HG02571 (cell line): ENCODE results near the gene AFF3.
"Not testable (repeated sequence)": the region's sequence is repeated elsewhere in the genome, so short reads cannot be mapped to it uniquely, and the experiment has no call there.

Experiments used
- ATAC-seq: cut with Tn5 transposase; IDR thresholded peaks from one replicate; pipeline ENCODE4 v1.9.1; 2021; ENCODE audit warnings: mild to moderate bottlenecking, moderate library complexity; ENCODE audit not compliant: unreplicated experiment

AFF3 gene

DNA sequence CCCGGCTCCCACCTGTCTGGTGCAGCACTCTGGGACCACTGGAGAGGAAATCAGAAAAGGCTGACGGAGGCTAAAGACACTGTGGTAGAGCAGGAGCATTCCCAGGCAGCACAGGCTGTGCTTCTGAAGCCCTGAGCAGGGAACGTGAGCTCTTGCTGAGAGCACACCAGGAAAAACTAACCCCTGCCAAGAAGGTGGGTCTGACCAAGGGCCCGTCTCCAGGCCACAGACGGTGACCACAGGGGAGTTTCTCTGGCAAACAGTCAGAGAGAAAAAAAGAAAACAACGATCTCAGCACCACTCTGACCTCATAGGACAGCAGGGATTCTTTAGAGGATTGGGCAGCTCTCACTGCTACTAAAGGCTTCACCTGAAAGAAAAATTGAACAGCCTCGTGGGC lies 201.4 kb downstream of the AFF3 start:
- ATAC-seq: no peak

DNA sequence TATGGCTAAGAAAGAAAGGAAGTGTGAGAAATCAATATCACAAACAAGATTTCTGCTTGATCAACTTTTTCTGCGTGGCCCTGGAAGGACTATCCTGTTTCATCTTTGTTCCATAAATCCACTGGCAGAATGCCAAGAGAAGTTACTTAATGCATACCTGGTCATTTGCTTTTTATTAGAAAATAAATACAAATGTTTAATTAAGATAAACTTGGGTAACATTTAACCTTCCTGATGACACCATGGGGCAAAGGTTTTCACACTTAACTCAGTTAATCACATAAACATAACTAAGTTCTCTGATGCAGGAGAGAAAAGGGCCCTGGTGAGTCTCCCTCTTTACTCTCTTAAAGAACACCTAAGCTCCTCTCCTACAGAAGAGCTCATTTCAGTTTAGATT lies 203.3 kb downstream of the AFF3 start:
- ATAC-seq: no peak

DNA sequence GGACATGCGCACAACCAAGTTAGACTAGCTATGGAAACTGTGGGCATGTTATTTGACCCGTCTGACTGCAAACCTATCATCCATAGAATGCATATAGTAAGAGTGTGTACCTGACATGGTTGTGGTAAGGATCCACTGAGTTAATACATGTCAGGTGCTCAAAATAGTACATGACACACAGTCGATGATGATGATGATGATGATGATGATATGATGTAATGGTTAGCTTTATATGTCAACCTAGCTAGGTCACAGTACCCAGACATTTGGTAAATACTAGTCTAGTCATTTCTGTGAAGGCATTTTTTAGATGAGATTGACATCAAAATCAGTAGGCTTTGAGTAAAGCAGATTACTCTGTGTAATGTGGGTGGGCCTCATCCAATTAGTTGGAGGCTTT lies 204.1 kb downstream of the AFF3 start:
- ATAC-seq: no peak

DNA sequence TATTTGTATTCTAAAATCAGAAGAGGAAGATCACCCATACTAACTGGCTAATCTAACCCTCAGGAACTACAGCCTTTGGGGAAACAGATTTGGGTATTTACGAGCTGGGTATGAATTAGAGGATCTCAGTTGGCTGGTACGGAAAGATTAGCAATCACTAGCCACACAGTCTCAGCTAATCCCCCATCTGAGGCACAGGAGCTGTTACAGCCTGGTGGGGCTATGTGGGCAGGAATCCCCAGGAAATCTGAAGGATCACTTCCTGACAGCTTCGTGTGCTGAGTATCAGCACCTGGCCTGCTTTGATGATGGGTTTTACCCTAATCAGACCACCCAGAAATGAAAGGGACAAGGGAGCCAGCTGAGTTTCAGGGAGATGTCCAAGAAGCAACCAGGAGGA lies 206.3 kb downstream of the AFF3 start:
- ATAC-seq: no peak

DNA sequence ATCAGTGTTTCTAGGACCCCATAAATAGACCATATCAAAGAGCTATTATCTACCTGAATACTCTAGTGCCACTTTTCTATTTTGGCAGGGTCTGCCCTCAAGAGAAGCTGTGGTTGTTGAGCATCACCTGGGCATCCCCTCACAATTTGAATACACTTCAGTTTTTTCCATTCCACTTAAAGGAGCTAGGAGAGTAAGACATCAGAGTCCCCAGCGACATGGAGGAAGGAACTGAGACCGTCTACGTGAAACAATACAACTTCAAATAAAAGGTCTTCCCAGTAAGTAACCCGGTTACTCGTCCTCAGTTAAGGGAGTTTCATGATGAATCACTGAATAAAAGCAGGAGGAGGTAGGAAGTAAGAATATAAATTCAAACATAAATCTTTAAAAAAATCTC lies 206.7 kb downstream of the AFF3 start:
- ATAC-seq: no peak

DNA sequence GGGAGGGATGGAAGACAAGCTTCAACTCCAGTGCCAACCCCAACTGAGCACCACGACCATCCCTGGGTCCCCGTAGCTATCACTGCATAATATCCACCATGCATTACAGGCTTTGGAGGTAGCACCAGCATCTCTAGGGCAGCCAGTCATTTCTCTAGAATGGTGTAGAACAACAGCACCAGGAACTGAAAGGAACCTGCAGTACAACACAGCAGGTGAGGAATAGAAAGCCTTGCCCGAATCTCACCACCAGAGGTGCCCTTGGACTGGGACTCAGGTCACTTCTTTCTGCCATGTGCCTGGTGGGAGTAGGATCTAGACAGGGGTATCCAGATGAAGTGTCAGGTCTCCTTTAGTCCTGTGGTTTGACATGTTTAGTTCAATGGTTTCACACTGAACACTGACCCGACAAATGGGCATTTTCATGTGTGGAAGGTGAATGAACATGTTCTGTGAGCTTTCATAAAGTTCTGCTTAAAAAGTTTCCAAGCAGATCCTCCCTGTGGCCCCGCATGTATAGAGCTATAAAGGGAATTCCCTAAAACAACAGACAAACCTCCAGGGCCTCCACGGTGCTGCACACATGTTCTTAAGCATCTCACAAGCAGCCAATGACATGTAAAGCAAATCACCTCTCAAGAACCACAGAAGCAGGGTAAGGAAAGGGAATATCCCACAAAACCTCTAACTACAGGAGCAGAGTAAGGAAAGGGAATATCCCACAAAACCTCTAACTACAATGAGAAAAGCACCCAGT lies 208.3 kb downstream of the AFF3 start:
- ATAC-seq: no peak

DNA sequence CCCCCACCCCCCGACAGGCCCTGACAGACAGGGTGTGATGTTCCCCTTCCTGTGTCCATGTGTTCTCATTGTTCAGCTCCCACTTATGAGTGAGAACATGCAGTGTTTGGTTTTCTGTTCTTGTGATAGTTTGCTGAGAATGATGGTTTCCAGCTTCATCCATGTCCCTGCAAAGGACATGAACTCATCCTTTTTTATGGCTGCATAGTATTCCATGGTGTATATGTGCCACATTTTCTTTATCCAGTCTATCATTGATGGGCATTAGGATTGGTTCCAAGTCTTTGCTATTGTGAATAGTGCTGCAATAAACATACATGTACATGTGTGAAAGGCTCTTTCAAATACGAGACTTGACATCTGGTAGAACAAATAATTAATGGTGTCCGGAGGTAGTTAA lies 208.9 kb downstream of the AFF3 start:
- ATAC-seq: not testable (repeated sequence)

DNA sequence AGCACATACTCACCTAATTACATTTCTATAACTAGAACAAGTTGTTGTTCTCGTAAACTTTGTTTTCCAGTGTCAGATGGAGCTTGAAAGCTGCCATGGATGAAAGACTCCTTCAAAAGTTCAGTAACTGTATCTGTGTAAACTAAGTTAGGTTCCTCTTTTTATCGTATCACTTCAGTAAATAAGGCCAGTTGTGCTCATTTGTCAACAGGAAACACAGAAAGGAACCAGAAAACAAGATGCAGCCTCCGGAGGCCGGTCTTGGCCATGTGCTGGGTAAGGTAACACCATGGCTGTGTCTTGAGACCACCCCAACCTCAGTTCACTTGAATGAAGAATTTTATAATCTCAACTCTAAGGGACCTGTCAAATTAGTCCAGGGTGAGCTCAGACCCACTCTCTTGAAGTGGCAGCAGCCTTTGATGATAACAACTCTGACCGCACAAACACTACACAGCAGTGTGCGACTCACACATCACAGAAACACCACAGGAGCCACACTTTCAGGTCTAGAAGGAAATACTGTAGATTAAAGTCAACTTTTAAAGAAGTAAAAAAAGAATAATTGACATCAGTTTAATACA lies 213.8 kb downstream of the AFF3 start:
- no peak for ATAC-seq

DNA sequence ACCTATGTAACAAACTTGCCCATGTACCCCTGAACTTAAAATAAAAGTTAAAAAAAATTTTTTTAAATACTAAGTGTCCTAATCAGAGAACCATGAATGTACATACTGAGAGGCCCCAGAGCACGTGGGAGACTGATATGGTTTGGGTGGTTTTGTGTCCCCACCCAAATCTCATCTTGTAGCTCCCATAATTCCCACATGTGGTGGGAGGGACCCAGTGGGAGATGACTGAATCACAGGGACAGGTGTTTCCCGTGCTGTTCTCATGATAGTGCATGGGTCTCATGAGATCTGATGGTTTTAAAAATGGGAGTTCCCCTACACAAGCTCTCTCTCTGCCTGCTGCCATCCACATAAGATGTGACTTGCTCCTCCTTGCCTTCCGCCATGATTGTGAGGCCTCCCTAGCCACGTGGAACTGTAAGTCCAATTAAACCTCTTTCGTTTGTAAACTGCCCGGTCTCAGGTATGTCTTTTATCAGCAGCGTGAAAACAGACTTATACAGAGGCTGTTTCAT lies 214.6 kb downstream of the AFF3 start:
- not testable (repeated sequence) for ATAC-seq

DNA sequence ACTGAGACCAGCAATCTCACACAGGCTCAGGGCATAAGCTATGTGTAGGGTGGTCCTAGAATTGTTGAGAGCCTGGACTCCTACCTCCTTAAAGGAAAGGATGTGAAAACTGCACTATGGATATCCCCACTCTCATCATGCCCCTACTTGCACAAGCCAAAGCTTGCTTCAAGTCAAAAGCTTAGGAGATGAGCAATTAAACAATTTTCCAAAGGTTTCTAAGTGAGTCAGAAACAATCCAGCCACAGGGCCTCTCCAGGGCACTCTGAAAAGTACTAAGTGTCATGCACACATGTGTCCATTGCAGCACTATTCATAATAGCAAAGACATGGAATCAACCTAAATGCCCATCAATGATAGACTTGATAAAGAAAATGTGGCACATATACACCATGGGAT lies 215.4 kb downstream of the AFF3 start:
- ATAC-seq: no peak

DNA sequence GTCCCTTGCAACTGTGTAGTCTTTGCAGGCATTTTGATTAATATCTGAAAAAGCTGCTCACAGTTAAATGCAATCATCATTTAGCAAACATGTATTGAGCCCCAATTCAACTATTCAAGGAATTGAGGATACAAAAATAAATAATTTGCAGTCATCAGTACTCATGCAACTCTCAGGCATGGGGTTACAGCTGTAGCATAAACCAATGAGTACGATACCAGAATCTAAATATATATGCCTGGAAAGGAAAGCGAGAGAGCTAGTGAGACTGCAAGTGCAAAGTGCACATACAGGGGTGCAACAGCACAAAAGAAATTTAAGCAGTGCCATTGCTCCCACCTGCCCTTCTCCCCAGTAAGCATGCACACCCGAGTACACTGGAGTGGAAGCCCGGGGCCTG lies 216.4 kb downstream of the AFF3 start:
- ATAC-seq: no peak

DNA sequence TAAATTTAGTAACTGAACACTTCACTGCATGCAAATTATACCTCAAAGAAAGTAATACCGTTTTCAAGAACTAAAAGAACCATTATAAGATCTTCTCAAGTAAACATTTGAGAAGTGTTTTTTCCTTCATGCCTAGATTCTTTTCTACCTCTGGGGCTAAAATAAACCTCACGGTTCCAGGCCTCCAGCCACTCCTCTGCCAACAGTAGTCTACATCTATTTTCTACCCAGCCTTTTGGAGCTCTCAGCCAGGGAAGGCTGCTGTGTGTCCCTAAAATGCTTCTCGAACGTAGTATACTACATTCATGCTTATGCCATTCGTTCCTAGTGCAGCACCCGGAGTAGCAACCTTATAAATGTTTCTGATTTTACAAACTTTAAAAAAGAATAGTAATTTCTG lies 219.7 kb downstream of the AFF3 start:
- ATAC-seq: no peak

DNA sequence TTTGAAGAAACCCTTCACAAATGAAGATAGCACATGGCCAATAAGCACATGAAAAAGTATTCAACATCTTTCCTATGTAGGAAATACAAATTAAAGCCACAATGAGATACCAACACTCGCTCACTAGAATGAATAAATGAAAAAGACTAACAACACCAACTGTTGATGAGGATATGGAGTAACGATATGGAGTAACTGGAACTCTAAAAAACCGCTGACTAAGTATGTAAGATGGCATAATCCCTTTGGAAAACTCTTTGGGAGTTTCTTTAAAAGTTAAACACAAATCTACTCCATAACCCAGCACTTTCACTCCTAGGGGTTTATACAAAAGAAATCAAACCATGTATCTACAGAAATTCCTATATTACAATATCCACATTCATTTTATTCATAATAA lies 220.5 kb downstream of the AFF3 start:
- ATAC-seq: no peak

DNA sequence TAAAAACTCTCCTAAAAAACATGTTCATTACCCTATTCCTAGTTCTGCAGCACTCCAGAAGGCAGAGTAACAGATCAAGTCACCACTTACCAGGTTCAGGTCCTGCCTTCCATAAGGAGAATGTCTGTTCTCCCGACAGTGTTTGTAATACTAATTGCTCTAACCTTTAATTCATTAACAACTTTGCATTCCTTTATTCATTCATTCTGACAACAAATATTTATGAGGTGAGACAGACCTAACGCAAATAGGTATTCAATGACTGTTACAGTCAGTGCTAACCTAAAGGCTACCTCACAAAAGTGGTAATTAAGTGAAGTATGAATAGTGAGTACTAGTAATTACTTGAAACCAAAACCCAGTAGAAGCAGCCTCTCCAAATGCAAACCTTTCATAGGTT lies 224.0 kb downstream of the AFF3 start:
- ATAC-seq: no peak

DNA sequence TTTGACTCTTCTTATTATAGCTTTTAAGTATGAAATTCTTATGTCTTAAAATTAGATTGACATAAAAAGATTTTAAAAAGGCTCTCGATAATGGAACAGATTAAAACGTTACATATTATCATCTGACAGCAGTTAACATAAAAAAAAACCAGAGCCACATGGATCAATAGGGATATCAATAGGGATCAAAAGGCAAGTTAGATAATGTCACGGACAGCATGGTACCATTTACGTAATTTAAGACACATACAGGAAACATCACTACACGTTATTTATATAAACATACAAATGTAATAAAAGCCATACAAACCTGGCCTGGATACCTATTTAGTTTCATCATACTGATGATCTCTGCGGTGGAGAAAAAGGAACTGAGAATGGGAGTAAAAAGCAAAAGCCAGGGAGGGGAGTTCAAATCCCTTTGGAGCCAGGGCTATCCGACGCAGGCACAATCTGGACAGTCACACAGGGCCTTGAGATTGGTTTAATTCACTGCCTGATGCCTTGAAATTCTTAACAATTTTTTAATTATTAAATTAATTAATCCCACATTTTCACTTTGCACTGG lies 227.2 kb downstream of the AFF3 start:
- no peak for ATAC-seq

DNA sequence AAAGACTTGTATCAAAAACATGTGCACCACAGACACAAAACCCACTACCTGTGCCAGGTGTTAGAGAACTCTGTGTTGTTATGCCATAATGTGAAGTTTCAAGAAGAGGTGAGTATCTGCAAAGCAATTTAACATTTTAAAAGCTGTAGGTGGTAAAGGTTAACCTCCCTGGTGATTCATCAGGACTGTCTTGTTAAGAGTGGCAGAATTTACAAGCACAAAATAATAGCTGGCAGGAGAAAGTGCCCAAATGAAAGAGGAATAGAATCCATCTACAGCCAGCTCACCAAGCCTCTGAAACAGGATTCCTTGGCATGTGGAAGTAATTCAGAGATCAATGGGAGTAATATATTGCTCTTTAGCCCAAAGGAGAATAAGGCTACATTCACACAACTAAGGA lies 230.7 kb downstream of the AFF3 start:
- ATAC-seq: no peak

DNA sequence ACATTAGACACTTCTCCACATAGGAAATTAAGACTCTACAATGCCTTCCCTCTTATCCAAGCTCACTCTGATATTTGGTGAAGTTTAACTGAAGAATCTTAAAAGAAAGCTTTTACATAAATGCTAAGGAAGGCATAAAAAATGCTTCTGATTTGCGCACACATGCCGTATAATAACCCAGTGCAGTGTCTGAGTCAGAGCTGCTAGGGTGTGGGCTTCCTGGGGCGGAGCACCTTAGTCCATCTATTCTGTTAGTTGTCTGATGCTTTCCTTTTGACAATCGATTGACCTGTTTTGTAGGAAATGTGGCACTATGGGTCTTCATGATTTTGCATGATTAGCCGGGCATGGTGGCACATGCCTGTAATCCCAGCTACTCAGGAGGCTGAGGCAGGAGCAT lies 231.5 kb downstream of the AFF3 start:
- ATAC-seq: no peak

DNA sequence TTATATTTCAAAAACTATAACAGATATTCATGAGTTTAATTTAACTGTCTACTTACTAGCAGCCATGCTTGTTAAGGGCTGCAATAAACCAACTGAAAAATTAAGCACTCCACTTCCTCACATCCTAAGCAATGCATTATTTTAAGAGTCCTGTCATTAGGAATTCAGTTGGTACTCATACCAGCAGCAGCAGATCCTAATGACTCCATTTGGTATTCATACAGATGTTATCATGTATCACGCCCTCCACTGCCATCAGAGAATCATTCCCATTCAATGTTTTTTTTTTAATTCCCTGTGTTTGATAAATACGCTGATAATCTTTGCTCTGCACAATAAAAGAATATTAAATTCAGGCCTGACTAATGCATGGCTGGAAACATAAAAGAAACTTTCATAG lies 236.8 kb downstream of the AFF3 start:
- no peak for ATAC-seq

DNA sequence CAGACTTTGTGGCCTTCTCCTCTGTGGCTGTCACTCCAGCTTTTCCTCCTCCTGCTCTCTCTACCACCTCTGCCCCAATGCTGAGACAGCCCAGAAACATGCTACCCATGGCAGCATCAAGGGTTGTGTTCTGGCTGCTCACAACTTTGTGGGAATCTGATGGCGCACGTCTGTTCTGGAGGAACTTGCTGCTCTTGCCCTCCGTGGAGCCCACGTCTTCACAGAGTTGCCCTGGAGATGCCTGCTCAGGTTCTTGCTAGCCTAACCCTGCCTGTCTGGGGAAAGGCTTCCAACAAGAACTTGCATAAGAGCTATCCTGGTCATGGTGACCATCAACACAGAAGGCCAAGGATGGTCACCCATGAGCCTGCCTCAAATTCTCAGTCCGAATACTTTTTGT lies 237.4 kb downstream of the AFF3 start:
- ATAC-seq: no peak

DNA sequence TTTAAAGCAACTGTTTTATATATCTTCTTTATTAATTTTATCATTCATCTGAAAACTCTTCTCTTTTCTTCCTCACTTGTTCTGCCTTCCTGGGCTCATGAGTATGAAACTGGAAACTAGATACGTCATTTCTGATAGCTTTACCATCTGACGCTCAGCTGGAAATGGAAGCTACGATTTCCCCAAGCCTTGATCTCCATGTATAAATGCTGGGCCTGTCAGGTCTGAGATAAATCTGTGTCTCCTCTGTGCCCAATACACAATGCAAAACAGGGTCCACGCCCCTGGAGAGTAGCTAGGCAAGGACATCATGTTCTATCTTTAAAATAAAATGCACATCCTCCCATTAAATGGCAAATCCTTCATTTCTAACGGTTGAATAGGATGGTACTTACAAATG lies 238.4 kb downstream of the AFF3 start:
- no peak for ATAC-seq

DNA sequence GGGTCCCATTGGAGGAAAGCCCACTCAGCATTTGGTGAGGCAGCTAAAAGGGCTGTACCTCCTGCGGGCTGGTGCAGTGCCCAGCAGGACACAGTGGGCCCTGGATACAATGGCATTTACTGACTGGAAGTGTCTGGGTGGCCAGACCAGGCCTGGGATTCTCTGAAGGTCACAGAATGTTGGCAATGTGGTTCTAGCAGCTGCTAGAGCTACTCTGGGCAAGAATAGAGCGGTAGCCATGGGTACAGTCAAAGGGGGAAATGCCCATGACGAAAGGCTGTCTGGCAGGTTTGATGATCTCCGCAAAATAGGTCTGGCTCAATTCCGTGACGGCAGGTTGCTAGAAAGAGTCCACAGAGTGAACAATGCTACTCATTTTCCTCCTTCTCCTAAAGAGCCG lies 241.8 kb downstream of the AFF3 start:
- no peak for ATAC-seq

DNA sequence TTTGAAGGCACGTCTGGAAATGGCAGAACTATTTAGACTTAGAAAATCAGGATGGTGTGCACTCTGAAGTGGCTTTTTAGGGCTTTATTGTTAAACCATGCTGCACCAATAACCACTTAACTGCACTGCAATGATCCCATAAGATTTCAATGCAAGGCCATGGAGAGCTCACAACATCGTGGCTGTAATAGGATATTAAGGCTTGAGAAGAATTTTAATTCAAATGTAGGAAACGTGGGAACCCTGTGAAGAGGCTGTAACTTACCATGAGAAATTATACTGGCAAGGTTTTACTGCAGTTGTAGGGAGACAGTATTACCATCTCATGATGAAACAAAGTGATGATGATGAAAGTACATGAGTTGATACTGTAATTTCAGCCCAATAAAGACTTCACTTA lies 242.5 kb downstream of the AFF3 start:
- ATAC-seq: no peak
